Activated T-helper 17 cell treated with anti-CD3 and anti-CD28 coated beads, Interleukin-2, amount 50 U/mL, for 72 hours (primary cell): Measurements from ENCODE around the gene SLC9A4. TPM values are rescaled to one million over a fixed set of nuclear protein-coding genes. Genes with fewer than 3 reads are reported as not detected.

Experiments used
- ATAC-seq: fragments of 150-1000 bp; cut with Tn5 transposase; replicated peaks from 2 replicates; pipeline ENCODE4 v1.10.0; 2021; ENCODE audit warnings: mild to moderate bottlenecking, moderate library complexity
- H3K27ac Mint-ChIP-seq: one replicate; pipeline ENCODE4 v1.8.0; 2022; ENCODE audit warnings: mixed read lengths
- H3K27me3 Mint-ChIP-seq: one replicate; pipeline ENCODE4 v1.8.0; 2022; ENCODE audit warnings: mixed read lengths
- H3K36me3 Mint-ChIP-seq: one replicate; pipeline ENCODE4 v1.8.0; 2022; ENCODE audit warnings: low read depth, mild to moderate bottlenecking, mixed read lengths
- H3K4me1 Mint-ChIP-seq: one replicate; pipeline ENCODE4 v1.8.0; 2022; ENCODE audit warnings: mixed read lengths
- H3K4me3 Mint-ChIP-seq: one replicate; pipeline ENCODE4 v1.8.0; 2022; ENCODE audit warnings: mild to moderate bottlenecking, mixed read lengths
- H3K9me3 Mint-ChIP-seq: one replicate; pipeline ENCODE4 v1.8.0; 2022; ENCODE audit warnings: mixed read lengths
- total RNA-seq, 2 donors: library from RNA; stranded (reverse); gene quantifications; one replicate each; pipeline ENCODE4 v1.2.3, GENCODE V29; 2022

SLC9A4 gene
- total RNA-seq, 2 donors from 2014 or later: 0.11 TPM

- no peaks in the 10 kb centered on the region for H3K36me3 Mint-ChIP-seq
- no peaks in the 10 kb centered on the region for H3K4me1 Mint-ChIP-seq
- H3K4me3 Mint-ChIP-seq: no peak overlapping the region
- H3K27me3 Mint-ChIP-seq: peaks cover 15% of the 10 kb centered on the region
- peak; percentile 54 for ATAC-seq
- no peaks in the 10 kb centered on the region for H3K9me3 Mint-ChIP-seq
- no peak overlapping the region for H3K27ac Mint-ChIP-seq
These were observed 108.9 kb downstream of the SLC9A4 start for GRCh38 chr2:102581911-102582310.

DNA sequence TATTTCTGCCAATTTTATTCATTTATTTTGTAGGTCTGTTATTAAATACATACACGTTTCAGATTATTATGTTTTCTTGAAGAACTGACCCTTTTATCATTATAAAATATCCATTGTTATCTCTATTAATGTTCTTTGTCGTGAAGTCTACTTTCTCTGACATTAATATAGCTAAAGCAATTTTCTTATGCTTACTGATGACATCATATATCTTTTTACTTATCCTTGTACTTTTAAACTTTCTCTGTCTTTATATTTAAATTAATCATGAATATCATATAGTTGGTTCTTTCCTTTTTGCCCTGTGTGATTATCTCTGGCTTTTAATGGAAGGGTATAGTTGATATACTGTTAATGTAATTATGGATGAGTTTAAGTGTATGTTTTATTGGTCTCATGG lies 109.8 kb downstream of the SLC9A4 start:
- Mint-ChIP-seq H3K4me1 (no peaks in the 10 kb centered on the region), H3K36me3 (no peaks in the 10 kb centered on the region), H3K9me3 (no peaks in the 10 kb centered on the region), H3K27me3 (peaks cover 14% of the 10 kb centered on the region), H3K27ac (no peak overlapping the region), H3K4me3 (no peak overlapping the region)
- no peak for ATAC-seq

Other genes starting within 250 kb of the SLC9A4 start
- gene IL1RL1, start 161.7 kb upstream of the SLC9A4 start, total RNA-seq: under 1 TPM; 0.24 to 0.79 TPM
- gene IL18R1, start 117.4 kb upstream of the SLC9A4 start, total RNA-seq: 10 to 100 TPM; 20.5 to 27.7 TPM
- 1 to 10 TPM; 3.7 to 5.6 TPM for gene IL18RAP, start 50.1 kb upstream of the SLC9A4 start, total RNA-seq
- not detected for gene SLC9A2, start 146.3 kb downstream of the SLC9A4 start, total RNA-seq